Endothelial cell (in vitro differentiated cells): ENCODE results near the gene TWIST1. TPM values are rescaled to one million over a fixed set of nuclear protein-coding genes. Genes with fewer than 3 reads are reported as not detected.
A peak's percentile ranks its signal among the peaks of the same experiment; 100 is the strongest.

Source experiments
- DNase-seq: peaks from one replicate; pipeline ENCODE4 v3.0.0; 2021; ENCODE audit warnings: low spot score
- H3K27ac Mint-ChIP-seq: one replicate; pipeline ENCODE4 v1.8.0; 2021; ENCODE audit warnings: mixed read lengths, inconsistent platforms; ENCODE audit not compliant: unreplicated experiment
- H3K27me3 Mint-ChIP-seq: one replicate; pipeline ENCODE4 v1.8.0; 2021; ENCODE audit warnings: mild to moderate bottlenecking, moderate library complexity, mixed read lengths, inconsistent platforms; ENCODE audit not compliant: unreplicated experiment
- H3K36me3 Mint-ChIP-seq: one replicate; pipeline ENCODE4 v1.8.0; 2021; ENCODE audit warnings: mild to moderate bottlenecking, low read depth, mixed read lengths, inconsistent platforms; ENCODE audit not compliant: unreplicated experiment
- H3K4me1 Mint-ChIP-seq: one replicate; pipeline ENCODE4 v1.8.0; 2021; ENCODE audit warnings: mild to moderate bottlenecking, mixed read lengths, inconsistent platforms; ENCODE audit not compliant: unreplicated experiment
- H3K4me3 Mint-ChIP-seq: one replicate; pipeline ENCODE4 v1.8.0; 2021; ENCODE audit warnings: mild to moderate bottlenecking, mixed read lengths, inconsistent platforms; ENCODE audit not compliant: unreplicated experiment
- H3K9me3 Mint-ChIP-seq: one replicate; pipeline ENCODE4 v1.8.0; 2021; ENCODE audit warnings: mixed read lengths, inconsistent platforms; ENCODE audit not compliant: unreplicated experiment
- CTCF ChIP-seq: fragments of 200-600 bp; sonication (generic); IDR thresholded peaks from one replicate; pipeline ENCODE4 v1.5.0; 2021; ENCODE audit warnings: antibody characterized with exemption; ENCODE audit not compliant: unreplicated experiment
- total RNA-seq: library from RNA; stranded (reverse); fragmentation: NEBNext Ultra II Directional; extraction: Animal tissue kit (Norgen Biotek cat#: 25700); gene quantifications from one replicate; pipeline ENCODE4 v1.2.1, GENCODE V29; 2021; ENCODE audit not compliant: unreplicated experiment

TWIST1 gene
- total RNA-seq, 1 donor from 2014 or later: 2.4 TPM

- TF ChIP-seq CTCF: no peak
- no peaks in the 10 kb centered on the region for H3K9me3 Mint-ChIP-seq
- no peaks in the 10 kb centered on the region for H3K27me3 Mint-ChIP-seq
- H3K4me3 Mint-ChIP-seq: no peak overlapping the region
- no peaks in the 10 kb centered on the region for H3K36me3 Mint-ChIP-seq
- DNase-seq: no peak
- H3K4me1 Mint-ChIP-seq: no peaks in the 10 kb centered on the region
- H3K27ac Mint-ChIP-seq: no peak overlapping the region
Observed at GRCh38 chr7:19133390-19133789, 16.0 kb upstream of the TWIST1 start.

- Mint-ChIP-seq H3K4me3 (no peak overlapping the region), H3K4me1 (no peaks in the 10 kb centered on the region), H3K36me3 (no peaks in the 10 kb centered on the region), H3K9me3 (no peaks in the 10 kb centered on the region), H3K27ac (no peak overlapping the region), H3K27me3 (no peaks in the 10 kb centered on the region)
- no peak for DNase-seq
- no peak for TF ChIP-seq CTCF
Observed at GRCh38 chr7:19128856-19129255, 11.4 kb upstream of the TWIST1 start.

- H3K36me3 Mint-ChIP-seq: no peaks in the 10 kb centered on the region
- TF ChIP-seq CTCF: peak; percentile 77
- H3K4me3 Mint-ChIP-seq: no peak overlapping the region
- peaks cover 13% of the 10 kb centered on the region for H3K4me1 Mint-ChIP-seq
- no peak overlapping the region for H3K27ac Mint-ChIP-seq
- peaks cover 10% of the 10 kb centered on the region for H3K27me3 Mint-ChIP-seq
- H3K9me3 Mint-ChIP-seq: no peaks in the 10 kb centered on the region
- no peak for DNase-seq
Observed at GRCh38 chr7:19121977-19122588, 4.6 kb upstream of the TWIST1 start.

- DNase-seq: peak; percentile 8
- Mint-ChIP-seq H3K27ac (peak overlapping the region; percentile 67), H3K4me3 (peak overlapping the region; percentile 51), H3K4me1 (peaks cover 16% of the 10 kb centered on the region), H3K9me3 (no peaks in the 10 kb centered on the region), H3K36me3 (peaks cover 4% of the 10 kb centered on the region), H3K27me3 (peaks cover 14% of the 10 kb centered on the region)
- no peak for TF ChIP-seq CTCF
Observed at GRCh38 chr7:19119870-19120486, 2.5 kb upstream of the TWIST1 start.

- no peak for DNase-seq
- peaks cover 4% of the 10 kb centered on the region for H3K36me3 Mint-ChIP-seq
- no peak overlapping the region for H3K27ac Mint-ChIP-seq
- H3K4me1 Mint-ChIP-seq: peaks cover 16% of the 10 kb centered on the region
- no peaks in the 10 kb centered on the region for H3K9me3 Mint-ChIP-seq
- no peak overlapping the region for H3K4me3 Mint-ChIP-seq
- no peak for TF ChIP-seq CTCF
- H3K27me3 Mint-ChIP-seq: peaks cover 14% of the 10 kb centered on the region
Observed at GRCh38 chr7:19119372-19119771, 1.9 kb upstream of the TWIST1 start.
